Measurements from ENCODE around the gene SIN3A.
"Not testable (repeated sequence)": the region's sequence is repeated elsewhere in the genome, so short reads cannot be mapped to it uniquely, and the experiment has no call there.

SIN3A gene

DNA sequence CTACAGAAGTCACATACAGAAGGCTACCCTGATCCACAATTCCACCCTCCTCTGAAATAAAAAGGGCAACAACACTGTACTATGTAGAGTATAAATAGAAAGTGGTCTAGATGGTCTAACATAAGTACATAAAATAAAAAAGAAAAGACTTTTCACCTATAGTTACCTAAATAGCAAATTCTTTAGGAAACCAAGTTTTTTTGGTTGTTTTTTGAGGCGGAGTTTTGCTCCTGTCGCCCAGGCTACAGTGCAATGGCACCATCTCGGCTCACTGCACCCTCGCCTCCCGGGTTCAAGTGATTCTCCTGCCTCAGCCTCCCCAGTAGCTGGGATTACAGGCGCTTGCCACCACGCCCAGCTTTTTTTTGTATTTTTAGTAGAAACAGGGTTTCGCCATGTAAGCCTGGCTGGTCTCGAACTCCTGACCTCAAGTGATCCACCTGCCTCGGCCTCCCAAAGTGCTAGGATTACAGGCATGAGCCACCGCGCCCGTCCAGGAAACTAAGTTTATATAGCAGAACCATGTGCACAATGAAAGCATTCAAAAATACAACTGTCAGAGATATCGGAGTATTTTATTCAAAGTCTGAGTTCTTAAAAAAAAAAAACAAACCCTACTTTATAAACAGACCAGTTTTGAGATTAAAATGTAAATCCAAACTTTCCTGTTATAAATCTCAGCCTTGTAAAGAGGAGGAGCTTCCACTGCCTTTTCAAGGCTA is 1.7 kb downstream of the SIN3A start:
- Histone ChIP-seq H3K27me3 (ENCODE audit: insufficient read depth, low read length) (no peaks in the 10 kb centered on the region), H3K79me2 (ENCODE audit: control insufficient read depth, insufficient read depth, low read length, unreplicated experiment) (peaks cover 45% of the 10 kb centered on the region), H3K4me1 (ENCODE audit: control insufficient read depth, insufficient read depth, low read length, unreplicated experiment) (peaks cover 10% of the 10 kb centered on the region), H3K27ac (ENCODE audit: low read depth, low read length) (peak overlapping the region; percentile 71), H3K36me3 (ENCODE audit: insufficient read depth, low read length) (no peaks in the 10 kb centered on the region), H2AFZ (ENCODE audit: low read length, unreplicated experiment) (no peak overlapping the region), H3K4me3 (ENCODE audit: low read depth, low read length) (peak overlapping the region; percentile 90)

DNA sequence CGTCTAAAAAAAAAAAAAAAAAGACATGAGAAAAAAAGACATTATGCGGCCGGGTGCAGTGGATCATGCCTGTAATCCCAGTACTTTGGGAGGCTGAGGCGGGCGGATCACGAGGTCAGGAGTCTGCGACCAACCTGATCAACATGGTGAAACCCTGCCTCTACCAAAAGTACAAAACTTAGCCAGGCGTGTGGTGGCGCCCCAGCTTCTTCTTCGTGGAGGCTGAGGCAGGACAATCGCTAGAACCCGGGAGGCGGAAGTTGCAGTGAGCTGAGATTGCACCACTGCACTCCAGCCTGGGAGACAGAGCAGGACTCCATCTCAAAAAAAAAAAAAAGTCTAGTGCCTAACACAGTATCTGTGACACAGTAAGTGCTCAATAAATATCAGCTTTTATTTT is 3.3 kb downstream of the SIN3A start:
- not testable (repeated sequence) for H3K27me3 ChIP-seq (ENCODE audit: insufficient read depth, low read length); H3K4me3 ChIP-seq (ENCODE audit: low read depth, low read length); H3K27ac ChIP-seq (ENCODE audit: low read depth, low read length); H3K36me3 ChIP-seq (ENCODE audit: insufficient read depth, low read length); H2AFZ ChIP-seq (ENCODE audit: low read length, unreplicated experiment)
- H3K79me2 ChIP-seq (ENCODE audit: control insufficient read depth, insufficient read depth, low read length, unreplicated experiment), result peaks cover 55% of the 10 kb centered on the region
- H3K4me1 ChIP-seq (ENCODE audit: control insufficient read depth, insufficient read depth, low read length, unreplicated experiment), result peaks cover 21% of the 10 kb centered on the region

DNA sequence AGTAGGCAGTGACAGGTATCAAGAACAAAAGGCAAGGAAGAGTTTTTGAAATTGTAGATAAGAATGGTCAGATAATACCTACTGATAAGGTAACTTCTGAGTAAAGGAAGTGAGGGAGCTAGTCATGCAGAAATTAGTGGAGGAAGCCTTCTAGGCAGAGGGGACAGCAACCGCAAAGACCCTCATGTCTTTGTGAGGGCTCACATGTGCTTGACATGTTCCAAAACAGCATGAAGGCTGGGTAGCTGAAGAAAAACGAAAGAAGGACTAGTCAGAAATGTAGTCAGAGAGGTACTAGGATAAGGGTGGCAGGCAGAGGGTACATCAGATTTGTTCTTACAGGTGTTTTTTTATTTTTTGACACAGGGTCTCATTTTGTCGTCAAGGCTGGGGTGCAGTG is 5.3 kb downstream of the SIN3A start:
- H3K4me3 ChIP-seq (ENCODE audit: low read depth, low read length), result no peak overlapping the region
- peaks cover 24% of the 10 kb centered on the region for H3K4me1 ChIP-seq (ENCODE audit: control insufficient read depth, insufficient read depth, low read length, unreplicated experiment)
- H2AFZ ChIP-seq (ENCODE audit: low read length, unreplicated experiment), result no peak overlapping the region
- H3K27me3 ChIP-seq (ENCODE audit: insufficient read depth, low read length), result no peaks in the 10 kb centered on the region
- H3K27ac ChIP-seq (ENCODE audit: low read depth, low read length), result no peak overlapping the region
- H3K79me2 ChIP-seq (ENCODE audit: control insufficient read depth, insufficient read depth, low read length, unreplicated experiment), result peaks cover 71% of the 10 kb centered on the region
- peaks cover 5% of the 10 kb centered on the region; the same call in 1 of the 2 replicates for H3K36me3 ChIP-seq (ENCODE audit: insufficient read depth, low read length)

DNA sequence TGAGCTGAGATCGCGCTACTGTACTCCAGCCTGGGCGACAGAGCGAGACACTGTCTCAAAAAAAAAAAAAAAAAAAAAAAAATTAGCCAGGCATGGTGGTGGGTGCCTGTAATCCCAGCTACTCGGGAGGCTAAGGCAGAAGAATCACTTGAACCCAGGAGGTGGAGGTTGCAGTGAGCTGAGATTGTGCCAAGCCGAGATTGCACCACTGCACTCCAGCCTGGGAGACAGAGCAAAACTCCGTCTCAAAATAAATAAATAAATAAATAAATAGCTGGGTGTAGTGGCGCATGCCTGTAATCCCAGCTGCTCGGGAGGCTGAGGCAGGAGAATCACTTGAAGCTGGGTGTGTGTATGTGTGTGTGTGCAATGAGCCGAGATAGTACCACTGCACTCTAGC is 6.2 kb downstream of the SIN3A start:
- H3K4me3 ChIP-seq (ENCODE audit: low read depth, low read length); H3K27me3 ChIP-seq (ENCODE audit: insufficient read depth, low read length); H3K27ac ChIP-seq (ENCODE audit: low read depth, low read length); H2AFZ ChIP-seq (ENCODE audit: low read length, unreplicated experiment); H3K36me3 ChIP-seq (ENCODE audit: insufficient read depth, low read length): not testable (repeated sequence)
- peaks cover 78% of the 10 kb centered on the region for H3K79me2 ChIP-seq (ENCODE audit: control insufficient read depth, insufficient read depth, low read length, unreplicated experiment)
- H3K4me1 ChIP-seq (ENCODE audit: control insufficient read depth, insufficient read depth, low read length, unreplicated experiment), result peaks cover 24% of the 10 kb centered on the region

DNA sequence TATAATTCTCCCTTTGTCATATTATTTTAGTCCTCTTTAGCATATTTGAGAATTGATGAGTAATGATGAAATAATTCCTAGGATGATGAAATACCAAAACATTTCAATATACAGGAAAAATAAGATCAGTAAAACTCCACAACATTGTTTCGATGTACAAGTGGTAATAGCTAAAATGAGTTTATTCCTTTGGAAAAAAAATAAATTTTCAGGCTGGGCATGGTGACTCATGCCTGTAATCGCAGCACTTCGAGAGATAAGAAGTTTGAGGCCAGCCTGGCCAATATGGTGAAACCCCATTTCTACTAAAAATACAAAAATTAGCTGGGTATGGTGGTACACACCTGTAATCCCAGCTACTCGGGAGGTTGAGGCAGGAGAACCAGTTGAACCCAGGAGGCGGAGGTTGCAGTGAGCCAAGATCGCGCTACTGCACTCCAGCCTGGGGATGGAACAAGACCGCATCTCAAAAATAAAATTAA is 7.5 kb downstream of the SIN3A start:
- H3K27ac ChIP-seq (ENCODE audit: low read depth, low read length), result peak overlapping the region; percentile 46
- H2AFZ ChIP-seq (ENCODE audit: low read length, unreplicated experiment); H3K36me3 ChIP-seq (ENCODE audit: insufficient read depth, low read length); H3K4me3 ChIP-seq (ENCODE audit: low read depth, low read length); H3K27me3 ChIP-seq (ENCODE audit: insufficient read depth, low read length): not testable (repeated sequence)
- peaks cover 15% of the 10 kb centered on the region for H3K4me1 ChIP-seq (ENCODE audit: control insufficient read depth, insufficient read depth, low read length, unreplicated experiment)
- peaks cover 76% of the 10 kb centered on the region for H3K79me2 ChIP-seq (ENCODE audit: control insufficient read depth, insufficient read depth, low read length, unreplicated experiment)

DNA sequence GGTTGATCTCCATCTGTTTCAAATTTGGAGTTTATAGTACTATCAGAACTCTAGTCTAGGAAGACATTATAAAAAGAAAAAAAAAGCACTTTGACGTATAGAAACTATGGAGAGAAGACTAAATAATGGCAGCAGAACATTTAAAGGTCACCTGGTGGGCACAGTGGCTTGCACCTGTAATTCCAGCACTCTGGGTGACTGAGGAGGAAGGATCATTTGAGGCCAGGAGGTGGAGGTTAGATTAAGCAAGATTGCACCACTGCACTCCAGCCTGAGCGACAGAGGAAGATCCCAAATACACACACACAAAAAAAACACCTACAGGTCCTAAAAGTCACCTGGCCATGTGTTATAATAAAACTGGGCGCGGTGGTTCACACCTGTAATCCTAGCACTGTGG is 13.8 kb downstream of the SIN3A start:
- H3K4me3 ChIP-seq (ENCODE audit: low read depth, low read length), result no peak overlapping the region
- no peaks in the 10 kb centered on the region for H3K27me3 ChIP-seq (ENCODE audit: insufficient read depth, low read length)
- peaks cover 83% of the 10 kb centered on the region for H3K79me2 ChIP-seq (ENCODE audit: control insufficient read depth, insufficient read depth, low read length, unreplicated experiment)
- H2AFZ ChIP-seq (ENCODE audit: low read length, unreplicated experiment), result no peak overlapping the region
- no peak overlapping the region for H3K27ac ChIP-seq (ENCODE audit: low read depth, low read length)
- H3K4me1 ChIP-seq (ENCODE audit: control insufficient read depth, insufficient read depth, low read length, unreplicated experiment), result no peaks in the 10 kb centered on the region
- H3K36me3 ChIP-seq (ENCODE audit: insufficient read depth, low read length), result peaks cover 4% of the 10 kb centered on the region

DNA sequence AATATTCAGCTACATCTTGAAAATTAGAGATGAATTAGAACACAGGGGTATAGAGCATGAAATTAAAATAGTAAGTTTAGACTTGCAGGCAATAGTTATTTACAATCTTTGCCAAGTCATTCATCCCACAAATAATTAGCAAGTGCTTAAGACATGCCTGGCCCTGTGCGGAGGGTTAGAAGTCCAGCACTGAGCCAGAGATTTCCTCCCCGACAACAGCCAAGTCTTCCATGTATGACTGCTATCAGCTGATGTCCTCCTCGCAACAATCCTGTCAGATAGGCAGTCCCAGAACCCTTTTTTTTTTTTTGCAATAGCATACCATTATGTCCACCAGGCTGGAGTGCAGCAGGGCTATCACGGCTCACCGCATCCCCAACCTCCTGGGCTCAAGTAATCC is 14.6 kb downstream of the SIN3A start:
- peaks cover 85% of the 10 kb centered on the region for H3K79me2 ChIP-seq (ENCODE audit: control insufficient read depth, insufficient read depth, low read length, unreplicated experiment)
- no peak overlapping the region for H3K4me3 ChIP-seq (ENCODE audit: low read depth, low read length)
- no peak overlapping the region for H3K27ac ChIP-seq (ENCODE audit: low read depth, low read length)
- no peak overlapping the region for H2AFZ ChIP-seq (ENCODE audit: low read length, unreplicated experiment)
- H3K27me3 ChIP-seq (ENCODE audit: insufficient read depth, low read length), result no peaks in the 10 kb centered on the region
- H3K4me1 ChIP-seq (ENCODE audit: control insufficient read depth, insufficient read depth, low read length, unreplicated experiment), result no peaks in the 10 kb centered on the region
- peaks cover 4% of the 10 kb centered on the region for H3K36me3 ChIP-seq (ENCODE audit: insufficient read depth, low read length)

DNA sequence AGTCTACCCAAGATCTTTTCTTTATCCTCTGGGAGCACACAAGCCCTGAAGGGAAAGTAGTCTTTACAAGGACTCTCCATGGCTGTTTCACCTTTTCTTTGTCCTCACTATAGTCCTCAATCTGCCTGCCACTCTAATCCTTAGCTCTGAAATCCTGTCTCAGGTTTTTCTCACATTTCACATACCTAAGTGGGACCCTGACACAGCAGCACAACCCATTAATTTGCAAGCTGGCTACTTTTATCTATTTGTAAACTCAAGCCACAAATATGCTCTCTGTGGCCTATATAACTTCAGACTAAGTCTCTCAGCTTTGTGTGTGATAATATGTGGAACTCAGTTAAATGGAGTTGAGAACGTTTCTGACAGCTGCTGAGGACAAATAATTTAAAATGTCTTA is 19.8 kb downstream of the SIN3A start:
- Histone ChIP-seq H3K27me3 (ENCODE audit: insufficient read depth, low read length) (no peaks in the 10 kb centered on the region), H3K4me3 (ENCODE audit: low read depth, low read length) (no peak overlapping the region), H3K4me1 (ENCODE audit: control insufficient read depth, insufficient read depth, low read length, unreplicated experiment) (no peaks in the 10 kb centered on the region), H2AFZ (ENCODE audit: low read length, unreplicated experiment) (no peak overlapping the region), H3K36me3 (ENCODE audit: insufficient read depth, low read length) (peaks cover 14% of the 10 kb centered on the region), H3K79me2 (ENCODE audit: control insufficient read depth, insufficient read depth, low read length, unreplicated experiment) (peaks cover 59% of the 10 kb centered on the region), H3K27ac (ENCODE audit: low read depth, low read length) (no peak overlapping the region)

DNA sequence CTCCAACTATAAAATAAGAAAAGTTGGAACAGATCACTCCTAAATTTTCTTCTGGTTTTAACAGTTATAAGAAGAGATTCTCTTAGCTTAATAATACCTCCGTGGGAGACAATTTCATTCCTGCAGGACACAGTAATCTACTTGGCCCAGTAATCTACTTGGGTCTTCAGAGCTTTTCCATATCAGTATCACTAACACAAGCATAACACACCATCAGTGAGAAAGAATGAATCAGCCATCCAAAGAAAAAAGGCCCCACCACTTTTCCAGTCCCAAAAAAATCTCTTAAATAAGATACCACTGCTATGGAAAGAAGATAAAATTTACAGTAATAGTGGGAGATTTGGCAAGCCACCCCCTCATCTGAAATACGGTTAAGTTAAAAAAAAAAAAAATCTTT is 20.2 kb downstream of the SIN3A start:
- Histone ChIP-seq H3K27me3 (ENCODE audit: insufficient read depth, low read length) (no peaks in the 10 kb centered on the region), H3K4me1 (ENCODE audit: control insufficient read depth, insufficient read depth, low read length, unreplicated experiment) (no peaks in the 10 kb centered on the region), H3K27ac (ENCODE audit: low read depth, low read length) (no peak overlapping the region), H3K36me3 (ENCODE audit: insufficient read depth, low read length) (peaks cover 14% of the 10 kb centered on the region), H2AFZ (ENCODE audit: low read length, unreplicated experiment) (no peak overlapping the region), H3K4me3 (ENCODE audit: low read depth, low read length) (no peak overlapping the region), H3K79me2 (ENCODE audit: control insufficient read depth, insufficient read depth, low read length, unreplicated experiment) (peaks cover 55% of the 10 kb centered on the region)

DNA sequence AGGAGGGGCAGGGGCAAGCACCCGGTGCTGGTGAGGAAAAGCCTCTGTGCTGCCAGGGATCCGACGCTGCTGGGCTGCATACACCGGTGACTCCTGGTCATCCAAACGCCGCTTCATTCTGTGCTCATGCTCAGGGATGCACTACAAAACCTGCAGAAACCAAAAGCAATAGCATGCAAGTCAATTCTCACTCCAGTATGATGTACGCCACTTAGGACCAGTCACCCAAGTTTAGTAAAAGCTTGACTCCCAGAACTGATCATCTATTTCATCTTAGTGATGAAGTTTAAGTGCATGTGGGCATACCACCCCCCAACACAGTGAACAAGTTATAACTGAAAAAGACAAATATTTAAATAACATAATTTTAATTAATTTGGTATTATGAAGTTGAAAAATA is 21.2 kb downstream of the SIN3A start:
- Histone ChIP-seq H3K79me2 (ENCODE audit: control insufficient read depth, insufficient read depth, low read length, unreplicated experiment) (peaks cover 51% of the 10 kb centered on the region), H3K27ac (ENCODE audit: low read depth, low read length) (no peak overlapping the region), H3K36me3 (ENCODE audit: insufficient read depth, low read length) (peaks cover 11% of the 10 kb centered on the region; the same call in 1 of the 2 replicates), H3K4me1 (ENCODE audit: control insufficient read depth, insufficient read depth, low read length, unreplicated experiment) (no peaks in the 10 kb centered on the region), H3K4me3 (ENCODE audit: low read depth, low read length) (no peak overlapping the region), H2AFZ (ENCODE audit: low read length, unreplicated experiment) (no peak overlapping the region), H3K27me3 (ENCODE audit: insufficient read depth, low read length) (no peaks in the 10 kb centered on the region)

DNA sequence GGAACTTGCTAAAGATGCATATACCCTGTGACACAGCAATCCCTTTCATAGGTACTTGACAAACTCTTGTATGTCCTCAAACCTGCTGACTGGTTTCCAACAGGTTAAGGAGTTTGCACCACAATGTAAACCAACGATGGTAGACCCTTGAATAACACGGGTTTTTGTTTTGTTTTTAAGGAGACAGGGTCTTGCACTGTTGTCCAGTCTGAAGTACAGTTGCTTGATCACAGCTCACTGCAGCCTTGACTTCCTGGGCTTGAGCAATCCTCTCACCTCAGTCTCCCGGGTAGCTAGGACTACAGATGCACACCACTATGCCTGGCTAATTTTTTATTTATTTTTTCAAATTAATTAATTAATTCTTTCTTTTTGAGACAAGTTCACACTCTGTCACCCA is 23.3 kb downstream of the SIN3A start:
- Histone ChIP-seq H2AFZ (ENCODE audit: low read length, unreplicated experiment) (no peak overlapping the region), H3K4me1 (ENCODE audit: control insufficient read depth, insufficient read depth, low read length, unreplicated experiment) (no peaks in the 10 kb centered on the region), H3K79me2 (ENCODE audit: control insufficient read depth, insufficient read depth, low read length, unreplicated experiment) (peaks cover 36% of the 10 kb centered on the region), H3K27ac (ENCODE audit: low read depth, low read length) (no peak overlapping the region), H3K27me3 (ENCODE audit: insufficient read depth, low read length) (no peaks in the 10 kb centered on the region), H3K4me3 (ENCODE audit: low read depth, low read length) (no peak overlapping the region), H3K36me3 (ENCODE audit: insufficient read depth, low read length) (peaks cover 11% of the 10 kb centered on the region; the same call in 1 of the 2 replicates)

Data from ACC112 (cell line).